Measurements from ENCODE around the gene HTR2A. TPM values are rescaled to one million over a fixed set of nuclear protein-coding genes. Genes with fewer than 3 reads are reported as not detected.

Gene HTR2A
- polyA plus RNA-seq, 1 donor (not counting 4 experiments of a cell fraction or from before 2014, with no cell fraction given): not detected

GRCh38 chr13:46817838-46818476, 78.9 kb downstream of the HTR2A start:
- TF ChIP-seq EZH2 (IDR thresholded peaks at IDR 0.05; ENCODE audit: low read length): no peak
- no peak for TF ChIP-seq CTCF (optimal IDR thresholded peaks at IDR 0.05 in 1 of 3, IDR thresholded peaks at IDR 0.05 in 1 of 3, conservative IDR thresholded peaks at IDR 0.05 in 1 of 3; ENCODE audit: extremely low read depth in 1 of 3, insufficient read depth in 2 of 3, low read length in 3 of 3)
- DNase-seq (ENCODE audit: low read depth, low spot score) (no peak), FAIRE-seq (no peak)
- Histone ChIP-seq H3K9ac (ENCODE audit: control insufficient read depth, extremely low read depth, insufficient read depth, low read length) (no peak overlapping the region), H4K20me1 (ENCODE audit: control insufficient read depth, extremely low read depth, insufficient read depth, low read length) (no peaks in the 10 kb centered on the region), H3K4me3 (ENCODE audit: control insufficient read depth in 2 of 3, extremely low read depth in 1 of 3, insufficient read depth in 2 of 3, low read depth in 1 of 3, low read length in 3 of 3) (no peak overlapping the region), H2AFZ (ENCODE audit: control insufficient read depth, low read length) (no peak overlapping the region), H3K36me3 (ENCODE audit: control insufficient read depth in 2 of 2, extremely low read depth in 1 of 2, insufficient read depth in 2 of 2, low read length in 2 of 2) (no peaks in the 10 kb centered on the region), H3K4me1 (ENCODE audit: control insufficient read depth, extremely low read depth, insufficient read depth, low read length) (no peaks in the 10 kb centered on the region), H3K9me1 (ENCODE audit: control insufficient read depth, extremely low read depth, insufficient read depth, low read length) (no peaks in the 10 kb centered on the region), H3K4me2 (ENCODE audit: control insufficient read depth, extremely low read depth, insufficient read depth, low read depth, low read length) (no peak overlapping the region), H3K27me3 (ENCODE audit: control insufficient read depth, extremely low read depth, insufficient read depth, low read length) (peaks cover 7% of the 10 kb centered on the region), H3K9me3 (ENCODE audit: control insufficient read depth, low read depth, low read length) (no peaks in the 10 kb centered on the region), H3K79me2 (ENCODE audit: control insufficient read depth, insufficient read depth, low read length) (no peaks in the 10 kb centered on the region), H3K27ac (ENCODE audit: control insufficient read depth, insufficient read depth, low read length) (no peak overlapping the region)
- dilution Hi-C loops (cut with MboI; ENCODE audit: extremely low pct_ligation_motif_present, low sequenced_read_pairs): no loop called here

- dilution Hi-C loops (cut with MboI; ENCODE audit: extremely low pct_ligation_motif_present, low sequenced_read_pairs): no loop called here
Measured at GRCh38 chr13:46817095-46817494, 79.8 kb downstream of the HTR2A start.

More at GRCh38 chr13:46817095-46817494, 79.8 kb downstream of the HTR2A start:
- no peak for FAIRE-seq
- Histone ChIP-seq H3K9me1 (ENCODE audit: control insufficient read depth, extremely low read depth, insufficient read depth, low read length) (no peaks in the 10 kb centered on the region), H2AFZ (ENCODE audit: control insufficient read depth, low read length) (no peak overlapping the region), H4K20me1 (ENCODE audit: control insufficient read depth, extremely low read depth, insufficient read depth, low read length) (no peaks in the 10 kb centered on the region), H3K4me3 (ENCODE audit: control insufficient read depth in 2 of 3, extremely low read depth in 1 of 3, insufficient read depth in 2 of 3, low read depth in 1 of 3, low read length in 3 of 3) (no peak overlapping the region), H3K79me2 (ENCODE audit: control insufficient read depth, insufficient read depth, low read length) (no peaks in the 10 kb centered on the region), H3K4me1 (ENCODE audit: control insufficient read depth, extremely low read depth, insufficient read depth, low read length) (no peaks in the 10 kb centered on the region), H3K4me2 (ENCODE audit: control insufficient read depth, extremely low read depth, insufficient read depth, low read depth, low read length) (no peak overlapping the region), H3K36me3 (ENCODE audit: control insufficient read depth in 2 of 2, extremely low read depth in 1 of 2, insufficient read depth in 2 of 2, low read length in 2 of 2) (no peaks in the 10 kb centered on the region), H3K27me3 (ENCODE audit: control insufficient read depth, extremely low read depth, insufficient read depth, low read length) (peaks cover 7% of the 10 kb centered on the region), H3K9ac (ENCODE audit: control insufficient read depth, extremely low read depth, insufficient read depth, low read length) (no peak overlapping the region), H3K9me3 (ENCODE audit: control insufficient read depth, low read depth, low read length) (no peaks in the 10 kb centered on the region), H3K27ac (ENCODE audit: control insufficient read depth, insufficient read depth, low read length) (no peak overlapping the region)
- no peak for TF ChIP-seq EZH2 (IDR thresholded peaks at IDR 0.05; ENCODE audit: low read length)
- TF ChIP-seq CTCF (optimal IDR thresholded peaks at IDR 0.05 in 1 of 3, IDR thresholded peaks at IDR 0.05 in 1 of 3, conservative IDR thresholded peaks at IDR 0.05 in 1 of 3; ENCODE audit: extremely low read depth in 1 of 3, insufficient read depth in 2 of 3, low read length in 3 of 3): no peak
- DNase-seq (ENCODE audit: low read depth, low spot score): no peak
